Measurements from ENCODE around the gene LOXL4.

Gene LOXL4

GRCh38 chr10:98295401-98295811 is 27.4 kb upstream of the LOXL4 start:
- DNase-seq (ENCODE audit: low spot score), result no peak

DNA sequence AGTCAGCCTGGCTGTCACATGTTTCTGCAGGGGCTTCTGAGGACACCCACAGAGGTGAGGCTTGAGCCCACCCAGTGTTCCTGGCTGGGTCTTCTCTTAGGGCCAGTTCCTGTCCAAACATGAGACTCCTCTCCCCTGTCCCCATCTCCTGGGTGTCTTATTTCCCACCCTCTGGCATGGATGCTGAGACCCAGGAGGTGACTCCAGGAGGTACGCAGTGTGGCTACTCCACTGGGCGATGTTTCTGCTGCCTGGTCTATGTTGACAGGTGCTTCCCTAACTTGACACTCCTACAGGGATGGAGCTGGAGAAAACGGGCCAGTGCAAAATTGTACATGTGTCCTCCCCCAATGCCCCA is 26.3 kb upstream of the LOXL4 start:
- DNase-seq (ENCODE audit: low spot score), result no peak

DNA sequence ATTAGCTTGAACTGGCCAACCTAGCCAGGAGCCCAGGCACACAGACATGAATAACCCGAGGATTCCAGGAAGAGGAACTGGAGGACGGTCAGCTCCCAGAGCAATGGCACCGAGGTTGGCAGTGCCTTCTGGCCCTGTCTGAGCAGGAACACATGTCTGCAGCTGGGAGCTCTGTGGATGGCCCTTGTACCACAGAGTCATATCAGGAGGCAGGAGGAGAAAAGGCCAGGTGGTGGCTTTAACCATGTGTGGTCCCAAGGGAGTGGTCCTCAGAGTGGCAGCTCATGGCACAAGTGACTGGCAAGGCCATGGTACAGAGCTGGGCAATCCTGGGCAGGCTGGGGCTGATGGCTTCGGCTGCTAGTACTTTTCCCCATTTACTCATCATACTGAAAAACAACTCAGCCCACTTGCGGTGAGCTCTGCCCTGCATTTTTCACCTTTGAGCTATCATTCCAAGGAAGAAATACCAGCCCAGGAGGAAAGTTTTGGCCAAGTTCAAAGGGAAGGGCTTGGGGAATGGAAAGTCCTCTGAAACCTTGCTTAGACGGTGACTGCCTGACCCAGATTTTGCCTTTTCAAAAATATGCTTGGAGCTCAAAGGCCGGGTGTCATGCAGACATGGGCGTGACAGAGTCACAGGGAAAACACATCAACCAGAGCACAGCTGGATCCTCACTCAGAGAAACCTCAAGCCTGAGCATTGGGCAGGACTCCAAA is 25.7 kb upstream of the LOXL4 start:
- DNase-seq (ENCODE audit: low spot score), result no peak

GRCh38 chr10:98292971-98293370 is 25.0 kb upstream of the LOXL4 start:
- no peak for DNase-seq (ENCODE audit: low spot score)

GRCh38 chr10:98289802-98290209 is 21.8 kb upstream of the LOXL4 start:
- no peak for DNase-seq (ENCODE audit: low spot score)

- DNase-seq (ENCODE audit: low spot score), result no peak
These were observed 19.3 kb upstream of the LOXL4 start for GRCh38 chr10:98287321-98287720.

- DNase-seq (ENCODE audit: low spot score), result no peak
These were observed 18.4 kb upstream of the LOXL4 start for GRCh38 chr10:98286419-98286818.

DNA sequence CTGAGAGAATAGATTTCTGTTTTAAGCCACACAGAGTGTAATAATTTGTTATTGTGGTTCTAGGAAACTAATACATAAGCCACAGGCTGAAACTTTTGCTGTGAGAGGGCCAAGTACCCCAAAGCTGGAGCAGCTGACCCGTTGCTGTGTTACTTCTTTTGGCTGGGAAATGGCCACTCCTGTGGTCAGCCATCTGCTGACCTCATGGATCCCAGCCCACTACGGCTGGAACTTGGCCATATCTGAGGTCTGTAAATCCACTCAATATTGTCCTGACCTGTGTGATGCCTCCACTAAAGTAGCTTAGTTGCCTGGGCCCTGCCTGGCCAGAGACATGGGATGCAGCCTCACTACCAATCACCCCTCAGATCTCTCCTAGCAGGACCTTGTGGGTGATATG is 17.4 kb upstream of the LOXL4 start:
- no peak for DNase-seq (ENCODE audit: low spot score)

GRCh38 chr10:98276311-98276710 is 8.3 kb upstream of the LOXL4 start:
- DNase-seq (ENCODE audit: low spot score), result no peak

DNA sequence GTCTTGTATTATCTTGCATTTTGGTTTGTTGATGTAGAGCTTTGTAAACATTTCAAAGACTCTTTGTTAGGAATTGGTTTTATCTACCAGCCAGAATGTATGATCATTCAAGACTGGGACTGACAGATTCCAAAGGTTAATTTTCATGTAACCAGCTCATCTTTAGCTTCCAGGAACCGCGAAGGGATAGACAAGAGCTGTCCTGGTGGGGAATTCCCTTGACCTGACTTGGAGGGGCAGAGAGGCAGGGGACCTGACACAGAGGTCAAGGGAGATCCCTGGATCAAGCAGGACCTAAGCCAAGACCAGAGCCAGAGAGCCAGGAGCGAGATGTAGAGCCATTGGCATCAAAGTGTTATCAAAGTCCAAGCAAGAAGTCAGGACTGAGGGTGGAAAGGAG is 6.6 kb upstream of the LOXL4 start:
- no peak for DNase-seq (ENCODE audit: low spot score)

DNA sequence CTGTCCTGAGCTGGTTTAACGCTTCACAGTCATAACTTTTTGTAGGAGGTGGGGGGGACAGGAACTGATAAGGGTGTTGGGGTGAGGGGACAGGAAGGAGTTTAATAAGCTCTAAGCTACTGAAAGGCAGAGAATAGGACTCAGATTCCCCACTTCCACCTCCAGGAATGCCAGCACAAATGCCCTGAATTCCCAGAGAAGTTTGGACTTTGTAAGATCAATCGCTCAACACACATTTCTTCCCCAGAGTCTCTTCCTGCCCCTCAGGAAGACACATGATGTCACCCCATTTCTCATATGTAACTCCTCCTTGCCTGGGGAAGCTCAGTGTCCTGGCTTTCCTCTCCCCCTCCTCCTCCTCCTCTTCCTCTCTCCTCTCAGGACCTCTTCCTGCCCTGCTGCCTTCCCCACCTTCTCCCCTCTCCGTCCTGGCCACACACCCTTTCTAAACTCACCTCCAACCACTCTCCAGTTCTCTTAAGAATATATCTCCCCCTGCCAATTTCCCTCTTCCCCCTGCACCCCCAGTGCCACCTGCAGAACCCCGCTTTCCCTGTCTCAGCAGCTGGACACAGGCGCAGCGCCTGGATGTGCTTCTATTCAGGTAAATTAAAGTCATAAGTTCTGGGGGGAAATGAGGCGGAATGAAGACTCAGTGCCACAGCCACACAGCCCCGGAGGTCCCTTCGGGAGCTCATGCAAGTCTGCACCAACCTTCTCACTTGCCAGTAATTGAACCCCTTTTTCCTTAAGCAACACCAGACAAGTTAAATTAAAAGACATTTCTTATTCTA is 5.3 kb upstream of the LOXL4 start:
- no peak for DNase-seq (ENCODE audit: low spot score)

- DNase-seq (ENCODE audit: low spot score), result no peak
These were observed 4.7 kb upstream of the LOXL4 start for GRCh38 chr10:98272656-98273055.

DNA sequence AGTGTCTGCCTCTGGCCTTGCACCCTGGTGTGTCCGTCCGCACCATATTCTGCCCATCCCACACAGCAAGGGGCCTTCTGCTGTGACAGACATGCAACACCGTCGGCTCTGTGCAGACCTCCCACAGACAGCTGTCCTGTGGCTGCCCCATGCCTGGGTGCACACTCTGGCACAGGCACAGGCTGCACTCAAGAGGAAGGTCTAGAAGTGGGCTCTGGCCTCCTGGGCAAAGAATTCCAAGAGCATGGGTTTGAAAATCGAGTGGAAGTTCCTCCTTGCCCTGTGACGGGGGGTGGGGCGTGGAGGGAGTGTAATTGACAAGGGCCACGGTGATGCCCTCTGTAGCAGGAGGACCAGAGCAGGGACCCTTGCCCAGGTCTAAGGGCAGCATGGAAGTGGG is 4.3 kb upstream of the LOXL4 start:
- no peak for DNase-seq (ENCODE audit: low spot score)

GRCh38 chr10:98270786-98271185 is 2.8 kb upstream of the LOXL4 start:
- no peak for DNase-seq (ENCODE audit: low spot score)

GRCh38 chr10:98270073-98270740 is 2.2 kb upstream of the LOXL4 start:
- DNase-seq (ENCODE audit: low spot score), result no peak

- DNase-seq (ENCODE audit: low spot score), result no peak
These were observed 1.5 kb upstream of the LOXL4 start for GRCh38 chr10:98269435-98269912.

GRCh38 chr10:98268694-98269431 is 869 bp upstream of the LOXL4 start:
- no peak for DNase-seq (ENCODE audit: low spot score)

DNA sequence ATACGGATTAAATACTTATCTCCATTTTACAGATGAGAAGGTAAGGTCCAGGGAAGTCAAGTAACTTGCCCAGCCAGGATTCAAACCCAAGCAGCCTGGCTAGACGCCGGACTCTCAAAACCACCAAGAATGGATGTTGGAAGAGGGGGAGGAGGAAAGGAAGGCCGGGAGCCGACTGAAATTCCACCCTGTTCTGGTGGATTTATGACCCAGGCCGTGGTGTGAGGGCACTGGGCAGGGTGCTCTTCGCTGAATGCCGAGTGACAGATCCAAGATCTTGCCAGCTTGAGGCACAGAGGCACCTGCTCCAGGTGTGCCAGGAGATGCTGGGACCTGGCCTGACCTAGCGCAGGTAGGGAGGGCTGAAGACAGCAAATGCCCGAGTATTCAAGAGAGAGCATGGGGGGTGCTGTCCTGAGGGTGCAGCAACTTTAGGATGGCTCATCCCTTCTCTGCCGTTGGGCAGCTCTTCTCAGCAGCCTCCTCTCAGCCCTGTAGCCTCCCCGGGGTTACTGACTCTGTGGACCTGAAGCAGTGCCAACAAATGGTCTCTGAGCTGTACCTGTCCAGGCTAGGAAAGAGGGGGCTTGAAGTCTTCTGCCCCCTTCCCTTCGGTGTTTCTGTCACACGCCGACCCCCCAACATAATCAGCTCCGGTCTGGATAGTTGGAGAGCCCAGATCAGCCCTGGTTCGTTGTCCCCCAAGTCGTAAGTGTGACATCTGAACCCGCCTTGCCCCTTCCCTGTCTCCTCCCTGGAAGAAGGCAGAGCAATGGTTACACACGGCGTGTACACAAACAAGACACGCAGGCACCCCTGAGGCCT is 713 bp downstream of the LOXL4 start:
- DNase-seq (ENCODE audit: low spot score), result no peak

DNA sequence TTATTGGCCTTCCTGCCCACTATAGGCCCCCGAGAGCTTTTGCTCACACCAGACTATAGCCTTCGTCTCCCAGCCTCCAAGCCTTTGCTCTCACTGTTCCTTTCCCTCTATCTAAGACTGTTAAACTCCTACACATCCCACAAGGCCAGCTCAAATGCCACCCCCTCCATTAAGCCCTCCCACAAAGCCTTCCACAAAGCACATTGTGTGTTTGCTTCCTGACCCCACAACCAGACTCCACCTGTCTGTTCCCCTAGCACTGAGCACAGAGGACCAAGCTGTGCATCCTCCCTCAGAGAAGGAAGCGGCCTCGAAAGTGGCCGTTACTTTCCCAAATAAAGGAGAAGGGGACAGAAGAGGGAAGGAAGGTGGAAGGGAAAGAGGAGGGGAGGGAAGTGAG is 1.3 kb downstream of the LOXL4 start:
- DNase-seq (ENCODE audit: low spot score), result no peak

DNA sequence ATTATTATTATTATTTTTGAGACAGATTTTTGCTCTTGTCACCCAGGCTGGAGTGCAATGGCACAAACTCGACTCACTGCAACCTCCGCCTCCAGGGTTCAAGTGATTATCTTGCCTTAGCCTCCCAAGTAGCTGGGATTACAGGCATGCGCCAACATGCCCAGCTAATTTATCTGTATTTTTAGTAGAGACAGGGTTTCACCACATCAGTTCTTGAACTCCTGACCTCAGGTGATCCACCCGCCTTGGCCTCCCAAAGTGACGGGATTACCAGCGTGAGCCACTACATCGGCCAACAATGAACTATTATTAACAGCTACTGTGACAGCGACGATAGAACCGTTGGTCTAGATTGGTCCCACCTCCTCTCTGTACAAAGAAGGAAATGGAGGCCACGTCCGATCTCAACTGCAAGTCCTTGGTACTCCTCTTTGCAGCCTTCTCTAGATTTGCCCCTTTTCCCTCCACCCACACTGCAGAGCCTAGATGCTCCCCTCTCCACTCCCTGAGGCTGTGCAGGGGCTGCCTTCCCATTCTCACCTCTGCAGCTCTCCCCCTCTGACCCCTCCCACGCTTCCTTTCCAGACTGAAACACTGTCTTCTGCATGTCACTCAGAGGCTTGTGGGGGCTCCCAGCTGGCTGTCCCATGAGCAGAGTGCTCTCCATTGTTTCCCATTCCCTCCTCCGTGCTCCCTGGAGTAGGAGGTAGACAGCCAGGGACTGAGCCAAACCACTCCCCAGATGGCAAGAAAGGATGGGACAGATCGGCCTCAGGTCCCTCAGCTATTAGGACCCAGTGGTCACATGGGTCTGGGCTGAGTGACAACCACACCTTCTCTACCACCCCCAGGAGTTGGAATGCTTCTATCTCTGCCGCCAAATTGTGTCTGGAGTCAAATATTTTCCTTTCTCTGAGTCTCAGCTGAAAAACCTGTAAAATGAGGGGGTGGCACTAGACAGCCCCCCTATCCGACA is 2.3 kb downstream of the LOXL4 start:
- DNase-seq (ENCODE audit: low spot score), result no peak
